Dermis blood vessel endothelial cell (primary cell): ENCODE results near the gene TRIM5. TPM values are rescaled to one million over a fixed set of nuclear protein-coding genes. Genes with fewer than 3 reads are reported as not detected.

Source experiments
- DNase-seq: peaks from one replicate; pipeline ENCODE4 v3.0.0; 2010
- total RNA-seq: library from RNA; depleted of rRNA; stranded (reverse); fragments of >200 nt; gene quantifications from 2 replicates; pipeline ENCODE4 v1.2.3, GENCODE V29; 2014

TRIM5 gene
- total RNA-seq, 1 donor from 2014 or later = 86.6 TPM

- DNase-seq = no peak
These were observed 63.3 kb downstream of the TRIM5 start for GRCh38 chr11:5621580-5621979.

- DNase-seq = peak; percentile 91
These were observed 64.0 kb downstream of the TRIM5 start for GRCh38 chr11:5620651-5621521.

GRCh38 chr11:5618807-5619206 is 66.1 kb downstream of the TRIM5 start:
- no peak for DNase-seq

Other genes starting within 250 kb of the TRIM5 start
- gene OR51I1, start 243.6 kb downstream of the TRIM5 start, total RNA-seq = not detected in 2 replicates
- gene OR51I2, start 235.8 kb downstream of the TRIM5 start, total RNA-seq = not detected in 2 replicates
- not detected in 2 replicates for gene OR52D1, start 196.4 kb downstream of the TRIM5 start, total RNA-seq
- not detected in 2 replicates for gene UBQLN3, start 175.1 kb downstream of the TRIM5 start, total RNA-seq
- gene UBQLNL, start 168.4 kb downstream of the TRIM5 start, total RNA-seq = 0.05 TPM in 1 of 2 replicates, not detected in the other
- gene OR52H1, start 136.5 kb downstream of the TRIM5 start, total RNA-seq = not detected in 2 replicates
- not detected in 2 replicates for gene OR52B6, start 104.2 kb downstream of the TRIM5 start, total RNA-seq
- 1.0 and 3.3 TPM in 2 replicates for gene TRIM6, start 88.4 kb downstream of the TRIM5 start, total RNA-seq
- 16.3 and 17.0 TPM in 2 replicates for gene TRIM34, start 60.1 kb downstream of the TRIM5 start, total RNA-seq
- gene TRIM22, start 4.7 kb upstream of the TRIM5 start, total RNA-seq = 133 and 143 TPM in 2 replicates
- not detected in 2 replicates for gene OR56B1, start 51.4 kb upstream of the TRIM5 start, total RNA-seq
- 0.17 TPM in 1 of 2 replicates, not detected in the other for gene OR52N4, start 69.2 kb upstream of the TRIM5 start, total RNA-seq
- not detected in 2 replicates for gene OR52N5, start 98.3 kb upstream of the TRIM5 start, total RNA-seq
- not detected in 2 replicates for gene OR52N1, start 106.2 kb upstream of the TRIM5 start, total RNA-seq
- gene OR52N2, start 123.8 kb upstream of the TRIM5 start, total RNA-seq = not detected in 2 replicates
- not detected in 2 replicates for gene OR52E6, start 156.8 kb upstream of the TRIM5 start, total RNA-seq
- gene OR52E8, start 172.6 kb upstream of the TRIM5 start, total RNA-seq = not detected in 2 replicates
- gene OR52E4, start 195.6 kb upstream of the TRIM5 start, total RNA-seq = not detected in 2 replicates
- gene OR52E5, start 208.1 kb upstream of the TRIM5 start, total RNA-seq = not detected in 2 replicates